GM21367 (cell line): ENCODE data around the gene KCNMA1.
"Not testable (repeated sequence)": the region's sequence is repeated elsewhere in the genome, so short reads cannot be mapped to it uniquely, and the experiment has no call there.

ENCODE experiments used
- ATAC-seq: cut with Tn5 transposase; IDR thresholded peaks from one replicate; pipeline ENCODE4 v1.9.1; 2021; ENCODE audit not compliant: unreplicated experiment

KCNMA1 gene

DNA sequence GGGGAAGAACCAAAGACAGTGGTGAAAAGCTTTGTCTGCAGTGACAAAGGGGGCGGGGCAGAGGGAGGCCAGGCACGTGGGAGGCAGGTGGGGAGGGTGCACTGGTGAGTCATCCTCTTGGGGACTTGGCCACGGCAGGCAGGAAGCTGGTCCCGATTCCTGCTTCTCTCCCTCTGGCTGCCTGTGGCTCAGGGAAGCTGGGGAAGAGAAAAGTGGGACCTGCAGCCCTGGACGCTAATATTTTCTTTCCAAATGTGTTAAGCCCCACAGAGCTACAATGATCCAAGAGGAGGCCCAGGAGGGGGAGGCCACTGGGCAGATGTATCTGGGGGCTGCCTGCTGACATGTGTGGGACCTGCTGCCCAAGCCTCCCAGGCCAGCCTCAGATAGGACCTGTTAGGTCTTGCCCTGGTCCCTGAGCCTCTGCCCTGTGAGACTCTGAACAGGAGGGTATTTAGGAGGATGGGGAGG lies 231.8 kb downstream of the KCNMA1 start:
- ATAC-seq = no peak

DNA sequence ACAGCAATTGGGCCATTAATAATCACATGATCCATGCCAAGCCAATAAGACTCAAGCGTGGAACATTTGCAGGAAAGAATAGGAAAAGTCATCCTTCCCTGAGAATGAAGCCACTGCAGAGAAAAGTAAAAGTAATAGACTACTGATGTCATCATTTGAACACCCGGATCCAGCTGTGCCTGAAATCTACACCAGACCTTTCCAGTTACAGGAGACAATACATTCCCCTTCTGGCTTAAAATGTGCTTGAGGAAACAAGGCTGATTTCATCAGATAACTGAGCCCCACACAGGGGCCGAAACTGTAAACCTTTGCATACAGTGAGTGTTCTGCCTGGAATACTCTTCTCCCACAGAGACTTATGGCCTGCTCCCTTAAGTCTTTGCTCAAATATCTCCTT lies 232.8 kb downstream of the KCNMA1 start:
- no peak for ATAC-seq

DNA sequence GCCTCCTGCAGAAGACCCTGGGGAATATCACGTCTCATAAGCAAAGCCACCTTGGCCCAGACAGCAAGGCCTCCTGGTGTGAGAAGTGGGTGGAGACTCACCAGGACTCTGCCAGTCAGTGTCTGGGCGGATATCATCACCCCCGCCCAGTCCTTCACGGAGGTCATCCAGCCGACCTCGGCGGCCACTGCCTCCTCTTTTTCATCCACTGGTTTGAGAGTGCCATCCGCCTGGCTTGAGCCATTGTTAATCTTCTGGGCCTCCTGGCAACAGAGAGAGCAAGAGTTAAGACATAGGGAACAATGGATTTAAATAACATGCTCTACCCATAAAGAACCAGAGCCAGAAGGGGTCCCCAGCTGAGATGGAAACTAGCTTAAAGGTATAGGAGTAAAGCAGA lies 233.8 kb downstream of the KCNMA1 start:
- ATAC-seq = no peak

DNA sequence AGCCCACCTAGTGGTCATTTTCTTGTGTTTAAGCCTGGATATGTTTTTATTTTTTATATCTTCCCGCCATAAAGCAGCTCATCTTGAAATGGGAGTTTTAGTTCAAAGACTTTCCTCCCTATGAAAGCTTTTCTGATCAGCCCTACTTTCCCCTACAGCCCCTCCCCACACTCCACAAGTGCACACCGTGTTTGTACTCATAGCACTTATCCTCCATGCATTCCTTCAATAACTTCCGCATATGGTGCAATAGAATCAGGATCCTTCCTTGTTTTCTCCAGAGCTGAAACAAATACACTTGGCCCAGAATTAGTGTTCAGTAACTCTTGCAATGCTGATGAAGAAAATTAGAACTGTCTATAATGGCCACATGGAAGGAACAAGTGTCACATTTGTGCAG lies 235.9 kb downstream of the KCNMA1 start:
- ATAC-seq = no peak

DNA sequence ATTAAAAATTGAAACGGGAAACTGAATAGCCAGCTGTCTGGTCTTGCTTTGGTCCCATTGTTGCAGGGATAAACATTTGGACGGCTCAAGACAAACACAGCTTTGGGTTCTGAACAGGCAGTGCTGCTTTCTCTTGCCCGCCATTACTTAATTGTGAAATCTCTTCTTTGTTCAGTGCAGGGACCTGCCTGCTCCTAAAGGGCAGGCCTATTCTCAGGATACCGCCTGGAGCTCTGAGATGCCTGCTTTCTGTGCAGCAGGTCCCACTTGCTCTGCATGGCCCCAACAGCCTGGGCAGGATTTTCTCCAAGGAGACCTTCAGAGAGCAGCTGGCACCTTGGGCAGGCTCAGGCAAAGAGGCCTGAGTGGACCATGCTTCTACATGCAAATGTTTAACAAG lies 237.6 kb downstream of the KCNMA1 start:
- ATAC-seq = no peak

DNA sequence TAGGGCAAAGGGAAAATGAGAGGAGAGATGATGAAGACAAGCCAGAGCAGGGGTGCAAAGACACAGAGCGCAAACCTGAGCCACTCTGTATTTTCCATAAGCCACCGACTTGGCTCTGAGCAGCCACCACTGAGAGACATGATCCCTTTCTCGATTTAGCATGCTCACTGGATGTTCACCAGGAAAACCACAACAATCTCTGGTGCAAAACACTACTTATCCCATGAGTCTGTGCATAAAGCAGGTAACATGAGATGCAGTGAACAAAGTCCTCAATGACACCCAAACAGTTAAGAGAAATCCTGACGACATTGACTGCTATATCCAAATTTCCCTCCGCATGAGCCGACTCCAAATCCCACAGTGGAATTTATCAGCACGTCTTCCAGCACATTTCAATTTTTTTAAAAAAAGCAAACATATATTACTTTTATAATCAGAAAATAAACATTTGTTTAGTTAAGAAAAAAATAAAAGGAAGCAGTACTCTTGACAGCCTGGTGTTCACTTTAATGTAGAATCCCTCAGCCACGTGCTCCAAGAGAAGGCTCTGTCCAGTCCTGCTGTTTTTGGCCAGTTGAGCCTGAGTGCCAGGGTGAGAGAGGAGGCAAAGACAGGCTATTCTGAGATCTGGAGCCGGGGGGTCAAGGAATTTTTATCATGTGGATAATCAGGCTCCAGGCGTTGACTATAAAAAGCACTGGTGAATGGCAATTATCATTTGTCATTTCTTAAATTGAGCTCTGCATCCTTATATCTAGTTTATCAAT lies 238.4 kb downstream of the KCNMA1 start:
- ATAC-seq = no peak

DNA sequence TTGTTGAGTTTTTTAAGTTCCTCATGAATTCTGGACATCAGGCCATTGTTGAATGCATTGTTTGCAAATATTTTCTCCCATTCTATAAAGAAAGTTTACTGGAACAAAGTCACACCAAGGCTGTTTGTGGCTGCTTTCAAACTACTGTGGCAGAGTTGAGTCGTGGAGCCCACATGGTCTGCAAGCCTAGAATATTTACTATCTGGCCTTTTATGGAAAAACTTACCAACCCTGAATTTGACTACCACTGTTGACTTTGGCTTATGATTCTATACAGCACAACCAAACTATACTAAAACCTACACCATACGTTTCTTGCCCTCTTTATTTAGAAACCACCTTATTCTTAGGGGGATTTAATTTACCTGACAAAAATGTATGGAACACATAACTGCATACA lies 239.1 kb downstream of the KCNMA1 start:
- no peak for ATAC-seq

DNA sequence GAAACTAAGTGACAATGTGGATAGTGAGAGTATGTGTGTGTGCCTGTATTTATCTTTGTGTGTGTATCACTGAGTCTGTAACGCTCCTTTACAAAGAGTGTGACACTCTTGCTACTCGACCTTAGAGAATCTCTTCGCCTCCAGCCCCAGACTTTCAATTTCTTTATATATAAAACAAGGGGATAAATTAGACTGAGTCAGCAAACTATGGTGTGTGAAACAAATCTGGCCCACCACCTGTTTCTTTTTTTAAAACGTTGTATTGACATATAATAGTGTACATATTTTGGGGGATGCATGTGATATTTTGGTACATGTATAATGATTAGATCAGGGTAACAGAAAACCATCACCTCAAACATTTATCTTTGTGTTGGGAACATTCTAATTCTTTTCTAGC lies 240.5 kb downstream of the KCNMA1 start:
- ATAC-seq = no peak

DNA sequence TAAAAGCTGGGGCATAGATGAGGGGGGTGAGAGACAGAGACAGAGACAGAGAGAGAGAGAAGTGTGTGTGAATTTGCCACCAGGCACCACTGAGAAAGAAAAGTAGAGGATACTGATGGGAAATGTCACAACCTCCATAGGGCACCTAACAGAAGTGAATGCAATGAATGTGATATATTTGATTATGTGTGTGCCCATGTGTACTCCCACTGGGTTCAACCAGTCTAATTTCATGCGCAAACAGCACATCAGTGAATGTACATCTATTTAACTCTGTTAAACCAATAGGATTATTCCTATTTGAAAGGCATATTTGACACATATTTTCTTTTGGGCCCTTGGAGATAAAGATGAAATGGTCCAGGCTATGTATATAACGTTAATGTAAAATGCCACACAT lies 241.3 kb downstream of the KCNMA1 start:
- no peak for ATAC-seq

DNA sequence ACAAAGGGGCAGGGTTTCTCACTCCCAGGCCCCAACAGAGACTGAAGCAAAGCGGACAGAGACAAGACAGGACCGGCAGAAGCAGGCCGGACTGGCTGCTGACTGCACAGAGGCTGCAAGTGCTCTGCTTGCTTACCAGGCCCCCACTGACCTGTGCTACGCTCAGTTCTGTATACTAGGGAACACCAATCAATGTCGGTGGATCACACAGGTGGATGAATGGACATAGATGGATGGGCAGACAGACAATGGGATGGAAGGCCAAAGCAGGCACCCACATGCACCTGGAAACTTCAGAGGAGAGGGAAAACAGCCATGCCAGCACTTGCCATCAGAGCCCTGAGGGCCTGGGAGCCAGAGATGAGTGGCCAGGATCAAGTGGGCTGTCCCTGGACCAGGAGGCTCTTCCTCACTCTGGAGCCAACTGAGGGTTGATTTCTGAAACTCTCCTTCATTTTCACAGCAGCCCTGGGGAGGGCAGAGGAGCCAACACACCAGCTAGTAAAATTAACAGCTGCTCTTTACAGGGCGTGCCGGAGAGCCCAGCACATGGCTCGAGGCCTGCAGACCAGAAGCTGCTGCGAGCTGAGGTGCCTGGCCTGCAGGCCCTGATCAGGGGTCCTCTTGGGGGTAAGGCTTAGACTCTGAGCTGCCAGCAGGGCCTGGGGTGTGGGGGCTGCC lies 243.6 kb downstream of the KCNMA1 start:
- ATAC-seq = no peak

DNA sequence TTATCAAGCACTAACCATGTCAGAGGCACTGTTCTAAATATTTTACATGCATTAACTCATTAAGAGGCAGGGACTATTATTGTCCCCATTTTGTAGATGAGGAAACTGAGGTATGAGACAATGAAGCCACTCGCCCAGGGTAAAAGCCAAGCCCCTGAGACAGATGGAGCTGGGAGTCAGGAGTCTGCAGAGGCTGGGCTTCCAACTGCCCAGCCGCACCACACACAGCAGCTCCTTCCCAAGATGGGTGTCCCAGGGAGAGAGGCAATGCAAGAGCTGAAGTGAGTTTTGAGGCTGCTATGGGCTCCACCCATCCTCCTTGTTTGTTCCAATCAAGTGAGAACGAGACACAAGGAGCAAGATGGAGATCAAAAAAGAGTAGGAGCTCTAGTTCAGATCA lies 244.2 kb downstream of the KCNMA1 start:
- no peak for ATAC-seq

DNA sequence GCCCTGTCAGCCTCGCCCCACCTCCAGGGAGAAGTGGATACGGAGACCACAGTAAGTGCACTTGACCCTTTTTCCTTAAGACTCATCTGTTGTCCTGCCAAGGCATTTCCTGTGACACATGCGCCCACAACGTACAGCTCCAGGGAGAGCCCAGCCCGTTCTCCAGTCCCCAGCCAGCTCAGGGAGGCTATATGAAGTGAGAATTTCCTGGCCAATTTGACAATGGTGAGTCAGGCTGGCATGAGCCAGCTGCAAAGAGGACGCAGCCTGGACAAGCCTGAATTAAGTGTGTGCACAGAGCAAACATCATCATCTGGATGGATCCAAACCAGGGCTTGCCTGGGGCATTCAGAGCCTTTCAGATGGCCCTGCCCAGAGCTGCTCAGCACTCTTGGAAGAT lies 244.8 kb downstream of the KCNMA1 start:
- no peak for ATAC-seq

DNA sequence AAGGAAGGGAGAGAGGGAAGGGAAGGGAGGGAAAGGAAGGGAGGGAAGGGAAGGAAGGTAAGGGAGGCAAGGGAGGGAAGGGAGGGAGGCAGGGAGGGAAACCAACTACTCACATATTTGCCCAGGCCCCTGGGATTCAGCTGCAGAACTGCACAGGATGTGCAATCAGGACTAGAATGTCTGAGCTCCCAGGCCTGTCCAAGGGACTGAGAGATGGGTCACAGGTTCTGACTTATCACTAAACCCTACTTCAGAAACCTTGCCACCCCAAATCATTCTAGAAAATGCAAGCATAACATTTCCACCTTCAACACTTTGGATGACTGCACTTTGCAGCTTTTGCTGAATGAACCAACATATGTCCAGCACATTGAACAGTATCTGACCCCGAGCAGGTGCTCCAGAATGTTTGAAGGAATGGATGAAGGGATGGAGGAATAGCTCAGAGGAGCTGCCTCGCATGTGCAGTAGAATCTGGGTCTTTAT lies 245.3 kb downstream of the KCNMA1 start:
- ATAC-seq = no peak

DNA sequence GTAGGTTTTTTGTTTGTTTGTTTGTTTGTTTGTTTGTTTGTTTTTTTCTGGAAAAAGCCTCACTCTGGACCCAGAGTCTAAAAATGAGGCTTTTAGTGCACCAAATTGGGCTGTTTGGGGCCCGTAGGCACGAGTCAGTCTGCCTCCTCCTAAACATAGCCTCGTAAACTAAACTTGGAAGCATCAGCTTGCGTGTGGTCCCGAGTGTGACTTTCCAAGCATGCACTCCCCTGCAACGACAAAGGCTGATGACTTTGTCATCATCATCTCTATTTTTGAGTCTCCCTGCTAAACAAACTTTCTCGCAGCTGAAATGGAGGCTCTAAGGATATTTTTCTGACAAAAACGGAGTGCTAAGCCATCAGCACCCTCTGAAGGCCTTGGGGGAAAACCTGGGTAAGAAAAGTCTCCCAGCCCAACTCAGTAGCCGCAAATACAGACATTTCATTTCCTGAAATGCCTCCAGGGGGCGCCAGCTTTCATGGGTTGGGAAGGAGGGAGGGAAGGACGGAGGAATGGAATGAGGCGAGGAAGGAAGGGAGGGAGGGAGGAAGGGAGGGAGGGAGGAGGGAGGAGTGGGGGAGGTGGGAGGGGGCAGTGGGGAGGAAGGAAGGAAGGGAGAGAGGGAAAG lies 245.9 kb downstream of the KCNMA1 start:
- ATAC-seq = no peak

DNA sequence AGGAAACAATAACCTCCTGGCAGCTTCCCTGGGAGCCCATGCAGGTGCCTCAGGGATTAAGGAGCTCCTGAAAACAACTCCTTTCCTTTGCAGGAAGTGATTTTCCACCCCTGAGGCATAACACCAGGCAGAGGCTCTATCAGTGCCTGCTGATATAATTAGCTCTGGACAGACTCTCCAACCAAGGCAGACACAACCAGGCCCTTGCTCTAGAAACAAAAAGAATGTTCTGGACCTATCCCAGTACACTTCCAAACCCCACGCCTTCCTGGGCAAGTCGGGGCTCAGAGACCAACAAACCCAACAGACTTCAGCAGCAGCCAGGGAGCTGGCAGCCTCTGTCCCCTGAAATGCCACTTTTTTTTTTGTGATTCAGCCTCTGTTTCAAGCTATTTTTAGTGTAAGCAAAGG lies 247.1 kb downstream of the KCNMA1 start:
- no peak for ATAC-seq

DNA sequence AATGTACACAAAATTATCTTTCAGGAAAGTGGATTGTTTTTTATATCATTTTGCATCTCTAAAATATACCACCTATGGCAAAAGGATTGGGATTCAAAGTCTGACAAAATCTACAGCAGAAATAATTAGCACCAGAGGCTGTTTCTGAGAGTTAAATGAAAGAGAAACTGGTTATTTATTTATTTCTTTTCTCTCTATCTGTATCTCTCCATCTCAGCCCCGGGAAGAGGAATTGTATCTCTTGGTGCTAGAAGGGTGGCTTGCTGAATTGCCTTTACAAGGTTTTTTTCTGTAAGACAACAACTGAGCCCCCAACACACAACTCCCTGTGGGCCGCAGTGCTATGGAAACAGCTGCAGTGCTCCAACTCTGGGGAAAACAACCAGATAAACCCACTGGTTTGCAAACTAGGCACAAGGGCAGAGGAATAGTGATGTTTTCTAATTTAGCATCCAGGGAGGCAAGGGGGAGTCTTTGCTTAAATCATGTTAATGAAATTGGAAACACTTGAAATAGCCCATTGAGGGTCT lies 249.0 kb downstream of the KCNMA1 start:
- no peak for ATAC-seq

DNA sequence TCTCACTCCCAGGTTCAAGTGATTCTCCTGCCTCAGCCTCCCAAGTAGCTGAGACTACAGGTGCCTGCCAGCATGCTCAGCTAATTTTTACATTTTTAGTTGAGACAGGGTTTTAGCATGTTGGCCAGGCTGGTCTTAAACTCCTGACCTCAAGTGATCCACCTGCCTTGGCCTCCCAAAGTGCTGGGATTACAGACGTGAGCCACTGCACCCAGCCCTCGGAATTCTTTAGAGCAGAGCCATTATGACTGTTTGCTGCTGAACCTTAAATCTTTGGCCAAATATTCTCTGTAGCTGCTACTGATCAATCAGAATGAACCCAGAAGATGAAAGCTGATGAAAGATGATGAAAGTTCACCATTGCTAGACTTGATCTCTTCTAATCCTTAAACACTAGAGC lies 249.9 kb downstream of the KCNMA1 start:
- not testable (repeated sequence) for ATAC-seq

DNA sequence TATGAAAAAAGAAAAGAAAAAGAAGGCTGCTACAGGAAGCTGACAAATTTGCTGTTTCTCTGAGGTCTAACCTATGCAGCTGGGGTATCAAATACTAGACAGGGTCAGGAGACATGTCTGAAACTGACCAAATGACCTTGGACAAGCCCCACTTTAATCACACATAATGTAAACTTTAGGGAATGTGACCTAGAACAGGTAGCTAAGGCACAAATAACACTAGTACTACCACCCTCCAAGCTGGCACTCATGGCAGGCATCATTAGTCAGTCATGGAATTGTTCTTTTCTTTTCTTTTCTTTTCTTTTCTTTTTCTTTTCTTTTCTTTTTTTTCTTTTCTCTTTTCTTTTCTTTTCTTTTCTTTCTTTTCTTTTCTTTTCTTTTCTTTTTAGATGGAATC lies 250.4 kb downstream of the KCNMA1 start:
- ATAC-seq = no peak

DNA sequence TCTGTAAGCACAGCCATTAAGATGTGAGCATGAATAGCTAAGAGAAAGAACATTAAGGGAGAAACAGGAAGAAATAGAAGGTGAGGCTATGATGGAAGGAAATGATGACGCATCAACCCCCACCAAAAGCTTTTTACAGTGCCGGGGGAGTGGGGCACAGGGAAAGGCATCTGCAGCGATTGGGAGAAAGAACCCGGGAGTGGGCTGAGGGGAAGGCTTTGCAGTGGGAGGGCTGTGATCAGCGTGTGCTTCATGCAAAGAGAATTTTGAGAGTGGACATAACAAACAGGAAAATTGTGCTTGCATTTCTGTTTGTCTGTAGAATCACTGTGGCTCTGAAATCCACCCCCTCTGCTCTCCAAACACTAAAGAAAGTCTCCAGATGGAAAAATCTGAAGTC lies 250.8 kb downstream of the KCNMA1 start:
- ATAC-seq = no peak

DNA sequence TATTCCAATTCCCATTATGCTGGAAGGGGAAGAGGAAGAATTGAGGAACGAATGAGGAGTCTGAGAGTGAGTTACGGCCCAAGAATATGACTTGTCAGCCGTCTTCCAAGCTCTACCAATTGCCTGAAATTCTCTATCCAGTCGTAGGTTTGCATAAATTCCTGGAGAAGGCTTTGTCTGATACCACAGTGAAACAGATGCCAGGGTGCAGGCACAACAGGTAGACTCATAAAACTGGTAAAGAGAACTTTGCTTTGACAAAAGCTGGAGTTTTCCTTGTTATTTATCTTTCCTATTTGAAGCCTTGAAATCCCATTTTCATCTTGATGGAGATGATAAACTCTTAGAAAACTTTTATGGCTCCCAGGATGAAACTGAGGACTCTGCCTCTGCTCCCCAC lies 251.2 kb downstream of the KCNMA1 start:
- ATAC-seq = no peak

DNA sequence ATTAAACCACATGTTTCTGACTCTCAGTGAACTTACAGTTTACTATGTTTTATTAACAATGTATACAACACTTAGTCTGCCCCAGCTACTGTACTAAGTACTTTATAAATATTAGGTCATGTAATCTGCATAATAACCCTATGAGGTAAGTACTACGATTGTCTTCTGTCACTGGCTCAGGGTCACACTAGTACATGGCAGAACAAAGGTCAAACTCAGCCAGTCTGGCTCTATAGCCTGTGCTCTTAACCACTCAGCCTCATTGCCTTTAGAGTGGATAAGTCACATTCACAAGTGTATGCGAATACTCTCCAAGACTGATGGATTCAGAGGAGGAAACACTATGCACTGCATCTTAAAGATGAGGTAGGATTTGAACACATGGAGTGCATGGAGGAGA lies 252.3 kb downstream of the KCNMA1 start:
- ATAC-seq = no peak
